ENCODE data around the gene CSK. TPM values are rescaled to one million over a fixed set of nuclear protein-coding genes. Genes with fewer than 3 reads are reported as not detected.

Gene CSK
- total RNA-seq, 2 experiments from 2014 or later, result 114 to 118 TPM

GRCh38 chr15:74842581-74843444 lies 60.9 kb downstream of the CSK start, which contains the start of gene ULK3:
Gene ULK3, minus strand, starts transcription at chr15:74843156. Its CDS starts 51 bp downstream, at chr15:74843105.
- peaks cover 33% of the 10 kb centered on the region for H3K36me3 ChIP-seq (ENCODE audit: insufficient read depth, low read length)
- peak within 1 kb of the TSS; percentile 95 for H3K4me3 ChIP-seq (ENCODE audit: low read length)
- H3K27me3 ChIP-seq (ENCODE audit: control insufficient read depth in 1 of 2, insufficient read depth in 2 of 2, low read length in 2 of 2), result no peaks in the 10 kb centered on the region
- Mint-ChIP-seq H3K9me3 (no peaks in the 10 kb centered on the region), H3K4me3 (peak within 1 kb of the TSS; percentile 93), H3K27ac (peak within 1 kb of the TSS; percentile 86), H3K27me3 (no peaks in the 10 kb centered on the region), H3K4me1 (ENCODE audit: low read depth) (peaks cover 56% of the 10 kb centered on the region), H3K36me3 (ENCODE audit: low read depth) (peaks cover 44% of the 10 kb centered on the region)
- intact Hi-C loops (cut with DNase I, micrococcal nuclease), result loop anchor here (1.0 to 10.0 kb wide), 11 partner anchors 30 to 359 kb away; partner anchors contain the start of genes MPI (in 2 of the 2), SCAMP2 (in 2 of the 2), ARID3B (in 1 of the 2) and C15orf39 (in 1 of the 2)
- H3K4me1 ChIP-seq (ENCODE audit: insufficient read depth, low read length), result peaks cover 61% of the 10 kb centered on the region
- ATAC-seq (ENCODE audit: poor library complexity), result peak; percentile 91
- H3K9me3 ChIP-seq (ENCODE audit: control insufficient read depth in 1 of 2, insufficient read depth in 1 of 2, low read length in 2 of 2), result no peaks in the 10 kb centered on the region
- CTCF ChIA-PET, result interaction anchor here (1.2 to 2.5 kb wide), 9 partner anchors 27 to 67 kb away, joined by 3 to 12 read pairs (median 6); partner anchors contain the start of gene FAM219B
- DNase-seq, result peak; percentile 84 to 97 (median 92)
- TF ChIP-seq CTCF (IDR thresholded peaks at IDR 0.05), result peak; percentile 56
- H3K27ac ChIP-seq (ENCODE audit: low read depth in 1 of 2, low read length in 2 of 2), result peak within 1 kb of the TSS; percentile 69 to 82
- POLR2A ChIA-PET, result interaction anchor here (0.8 to 2.5 kb wide), 12 partner anchors 25 to 64 kb away, joined by 3 to 13 read pairs (median 6); partner anchors contain the start of genes FAM219B, MPI and SCAMP2

GRCh38 chr15:74843445-74843828 lies 61.6 kb downstream of the CSK start:
- H3K4me1 ChIP-seq (ENCODE audit: insufficient read depth, low read length), result peaks cover 61% of the 10 kb centered on the region

More at GRCh38 chr15:74843445-74843828, 61.6 kb downstream of the CSK start:
- intact Hi-C loops (cut with DNase I, micrococcal nuclease), result loop anchor here (1.0 to 10.0 kb wide), 11 partner anchors 29 to 359 kb away; partner anchors contain the start of genes MPI (in 2 of the 2), SCAMP2 (in 2 of the 2), ARID3B (in 1 of the 2) and C15orf39 (in 1 of the 2)
- no peaks in the 10 kb centered on the region for H3K9me3 ChIP-seq (ENCODE audit: control insufficient read depth in 1 of 2, insufficient read depth in 1 of 2, low read length in 2 of 2)
- ChIA-PET POLR2A (interaction anchor here (0.8 to 2.5 kb wide), 11 partner anchors 24 to 63 kb away, joined by 3 to 13 read pairs (median 6); partner anchors contain the start of genes FAM219B, MPI and SCAMP2), CTCF (interaction anchor here (1.2 to 2.5 kb wide), 9 partner anchors 26 to 73 kb away, joined by 3 to 12 read pairs (median 6); no protein-coding TSS in a partner anchor)
- no peaks in the 10 kb centered on the region for H3K9me3 Mint-ChIP-seq
- H3K27me3 ChIP-seq (ENCODE audit: control insufficient read depth in 1 of 2, insufficient read depth in 2 of 2, low read length in 2 of 2), result no peaks in the 10 kb centered on the region
- H3K36me3 Mint-ChIP-seq (ENCODE audit: low read depth), result peaks cover 50% of the 10 kb centered on the region
- DNase-seq (no peak), ATAC-seq (ENCODE audit: poor library complexity) (no peak)
- peak overlapping the region; percentile 86 for H3K27ac Mint-ChIP-seq
- H3K27ac ChIP-seq (ENCODE audit: low read depth in 1 of 2, low read length in 2 of 2), result peak overlapping the region; percentile 69 to 82
- peak overlapping the region; percentile 93 for H3K4me3 Mint-ChIP-seq
- peaks cover 34% of the 10 kb centered on the region for H3K36me3 ChIP-seq (ENCODE audit: insufficient read depth, low read length)
- H3K4me1 Mint-ChIP-seq (ENCODE audit: low read depth), result peaks cover 56% of the 10 kb centered on the region
- H3K4me3 ChIP-seq (ENCODE audit: low read length), result peak overlapping the region; percentile 49
- peak; percentile 29 for TF ChIP-seq CTCF (IDR thresholded peaks at IDR 0.05)
- no peaks in the 10 kb centered on the region for H3K27me3 Mint-ChIP-seq

Data from CD4-positive, alpha-beta T cell (primary cell).